GM12801 (cell line): ENCODE data around the gene PLEKHA7.

Experiments used
- TF ChIP-seq, protein P1 (sequence below): IDR thresholded peaks from one replicate; pipeline ENCODE4 v1.5.1; 2011; ENCODE audit warnings: control low read depth; ENCODE audit not compliant: insufficient read length; ENCODE audit errors: extremely low read depth

Gene PLEKHA7

DNA sequence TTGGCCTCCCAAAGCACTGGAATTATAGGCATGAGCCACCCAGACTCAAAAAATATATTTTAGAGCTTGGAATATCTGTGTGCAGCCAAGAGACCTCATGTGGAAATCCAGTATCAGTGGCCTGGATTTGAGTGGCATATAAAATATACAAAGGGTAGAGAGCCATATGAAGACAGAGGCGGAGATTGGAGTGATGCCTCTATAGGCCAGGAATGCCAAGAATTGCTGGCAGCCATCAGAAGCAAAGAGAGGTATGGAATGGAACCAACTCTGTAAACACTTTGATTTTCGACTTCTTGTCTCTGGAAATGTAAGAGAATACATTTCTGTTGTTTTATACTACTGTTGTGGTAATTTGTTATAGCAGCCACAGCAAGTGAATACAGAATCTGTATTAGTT lies 123.0 kb downstream of the PLEKHA7 start:
- TF ChIP-seq, protein P1, sequence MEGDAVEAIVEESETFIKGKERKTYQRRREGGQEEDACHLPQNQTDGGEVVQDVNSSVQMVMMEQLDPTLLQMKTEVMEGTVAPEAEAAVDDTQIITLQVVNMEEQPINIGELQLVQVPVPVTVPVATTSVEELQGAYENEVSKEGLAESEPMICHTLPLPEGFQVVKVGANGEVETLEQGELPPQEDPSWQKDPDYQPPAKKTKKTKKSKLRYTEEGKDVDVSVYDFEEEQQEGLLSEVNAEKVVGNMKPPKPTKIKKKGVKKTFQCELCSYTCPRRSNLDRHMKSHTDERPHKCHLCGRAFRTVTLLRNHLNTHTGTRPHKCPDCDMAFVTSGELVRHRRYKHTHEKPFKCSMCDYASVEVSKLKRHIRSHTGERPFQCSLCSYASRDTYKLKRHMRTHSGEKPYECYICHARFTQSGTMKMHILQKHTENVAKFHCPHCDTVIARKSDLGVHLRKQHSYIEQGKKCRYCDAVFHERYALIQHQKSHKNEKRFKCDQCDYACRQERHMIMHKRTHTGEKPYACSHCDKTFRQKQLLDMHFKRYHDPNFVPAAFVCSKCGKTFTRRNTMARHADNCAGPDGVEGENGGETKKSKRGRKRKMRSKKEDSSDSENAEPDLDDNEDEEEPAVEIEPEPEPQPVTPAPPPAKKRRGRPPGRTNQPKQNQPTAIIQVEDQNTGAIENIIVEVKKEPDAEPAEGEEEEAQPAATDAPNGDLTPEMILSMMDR: no peak

DNA sequence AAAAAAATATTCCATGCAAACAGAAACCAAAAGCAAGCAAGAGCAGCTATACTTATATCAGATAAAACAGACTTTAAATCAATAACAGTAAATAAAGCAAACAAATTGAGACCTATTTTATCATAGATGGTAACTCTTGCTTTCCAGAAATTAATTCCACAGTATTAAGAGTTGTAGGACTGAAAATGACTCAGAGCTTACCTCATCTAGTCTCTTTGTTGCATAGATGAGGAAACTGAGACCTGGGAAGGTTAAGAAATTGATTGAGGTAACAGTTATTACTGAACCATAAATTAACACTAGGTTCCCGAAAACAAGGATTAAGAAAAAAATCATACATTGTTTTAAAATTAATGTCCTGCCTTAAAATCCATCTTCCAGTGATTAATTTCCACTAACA lies 123.8 kb downstream of the PLEKHA7 start:
- TF ChIP-seq, protein P1: no peak

DNA sequence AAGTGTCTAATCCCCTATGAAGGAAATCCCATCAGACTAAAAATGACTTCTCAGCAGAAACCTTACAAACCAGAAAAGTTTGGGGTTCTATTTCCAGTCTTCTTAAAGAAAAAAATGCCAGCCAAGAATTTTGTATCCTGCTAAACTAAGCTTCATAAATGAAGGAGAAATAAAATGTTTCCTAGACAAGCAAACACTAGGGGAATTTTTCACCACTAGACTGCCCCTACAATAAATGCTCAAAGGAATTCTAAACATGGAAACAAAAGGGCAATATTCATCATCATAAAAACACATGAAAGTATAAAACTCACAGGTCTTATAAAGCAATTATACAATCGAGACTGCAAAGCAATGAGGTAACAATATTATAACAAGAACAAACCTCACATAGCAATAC lies 124.3 kb downstream of the PLEKHA7 start:
- TF ChIP-seq, protein P1: no peak

DNA sequence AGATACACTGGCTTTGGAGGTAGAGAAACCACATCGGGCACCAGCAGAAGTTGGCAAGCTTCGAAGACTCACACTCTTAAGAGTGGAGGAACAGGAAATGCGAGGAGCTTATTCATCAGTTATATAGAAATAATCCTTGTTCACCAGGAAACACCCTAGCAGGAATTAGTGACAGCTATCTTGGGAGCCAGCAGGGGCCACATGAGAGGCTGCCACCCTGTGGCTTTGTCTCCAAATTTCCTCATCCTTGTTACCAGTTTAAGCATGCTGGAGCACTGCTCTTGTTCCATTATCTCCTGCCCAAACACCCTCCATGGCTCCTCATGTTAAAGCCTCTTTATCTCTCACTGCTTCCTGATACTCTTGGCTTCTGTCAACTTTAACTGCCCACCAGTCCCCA lies 131.0 kb downstream of the PLEKHA7 start:
- TF ChIP-seq, protein P1: no peak

DNA sequence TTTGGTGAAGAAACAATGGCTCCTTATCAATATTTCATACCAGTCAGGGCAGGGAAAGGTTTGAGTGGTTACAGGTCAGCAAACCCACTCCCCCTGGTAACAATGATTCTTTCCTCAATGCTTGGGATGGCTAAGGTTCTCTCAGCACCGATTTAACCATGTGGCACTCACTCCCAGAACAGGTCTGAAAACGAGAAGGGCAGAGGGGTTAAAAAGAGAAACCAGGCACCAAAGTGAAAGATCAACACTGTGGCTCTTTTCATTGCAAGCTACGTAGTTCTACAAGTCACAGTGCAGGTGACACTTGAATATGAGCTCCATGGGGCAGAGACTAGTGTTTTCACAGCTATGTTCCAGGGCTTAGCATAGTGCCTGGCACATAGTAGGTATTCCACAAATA lies 132.4 kb downstream of the PLEKHA7 start:
- TF ChIP-seq, protein P1: no peak

DNA sequence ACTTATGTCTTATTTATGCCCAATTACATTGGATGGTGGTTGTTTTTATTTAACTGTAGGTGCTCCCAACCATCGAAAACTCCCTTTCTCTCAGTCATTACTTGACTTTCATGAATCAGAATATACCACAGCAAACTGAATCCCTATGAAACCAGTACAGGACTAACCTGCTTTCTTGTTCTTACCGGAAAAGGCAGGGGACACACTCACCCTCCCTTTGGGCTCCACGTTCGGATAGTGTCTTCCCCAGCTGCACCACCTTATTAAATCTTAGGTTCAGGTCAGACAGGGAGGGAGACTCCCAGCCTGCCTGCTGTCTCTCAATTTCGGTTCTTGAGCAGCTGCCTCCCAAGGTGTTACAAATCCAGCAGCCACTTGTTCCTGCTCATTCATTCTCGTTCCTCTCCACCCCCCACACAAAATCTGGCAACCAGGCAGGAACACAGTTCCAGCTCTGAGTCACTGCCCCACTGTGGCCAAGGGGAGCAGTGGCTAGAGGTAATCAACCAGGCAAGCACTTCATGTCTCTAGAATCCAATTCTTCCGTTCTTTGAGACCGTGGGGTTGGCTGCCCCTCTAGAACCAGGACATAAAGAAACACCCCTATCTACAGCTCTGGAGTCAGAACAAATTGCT lies 133.0 kb downstream of the PLEKHA7 start:
- TF ChIP-seq, protein P1: no peak

DNA sequence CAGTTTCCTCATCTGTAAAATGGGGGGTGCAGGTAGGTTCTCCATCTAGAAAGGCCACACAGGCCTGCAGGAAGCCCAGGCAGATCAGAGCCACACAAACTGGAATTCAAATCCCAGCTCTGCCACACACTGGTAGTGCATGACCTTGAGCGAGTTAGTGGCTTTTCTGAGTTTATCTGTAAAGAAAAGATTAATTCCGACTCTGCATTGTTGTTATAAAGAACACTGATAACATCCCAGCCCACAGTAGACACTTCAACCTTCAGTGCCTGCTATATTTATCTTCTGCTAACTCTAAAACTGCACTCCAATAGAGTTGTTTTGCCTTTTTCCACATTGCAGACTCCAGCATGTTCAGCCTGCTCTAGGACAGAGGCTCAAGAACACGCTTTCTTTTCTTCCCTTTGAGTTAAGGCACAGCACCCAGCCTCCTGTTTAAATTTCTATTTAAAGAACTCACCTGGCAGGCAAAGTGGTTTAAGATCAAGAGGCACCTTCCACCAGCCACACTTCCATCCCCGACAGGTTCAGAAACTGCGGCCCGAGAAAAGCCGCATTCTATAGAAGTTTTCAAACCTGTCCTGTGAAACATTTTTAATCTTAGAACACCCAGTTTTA lies 133.9 kb downstream of the PLEKHA7 start:
- TF ChIP-seq, protein P1: no peak
